Prostate gland (tissue), 2 donors: ENCODE results near the gene PADI1. TPM values are rescaled to one million over a fixed set of nuclear protein-coding genes. Genes with fewer than 3 reads are reported as not detected.

ENCODE experiments used
- DNase-seq: peaks from one replicate; pipeline ENCODE4 v3.0.0-alpha.2; 2019; ENCODE audit warnings: low spot score
- H3K27ac ChIP-seq, 2 donors: fragments of 200-600 bp; sonication (generic); 2 replicates each; pipeline ENCODE4 v1.5.1; 2017 to 2019
- H3K27me3 ChIP-seq: fragments of 200-600 bp; sonication (generic); replicated peaks from 2 replicates; pipeline ENCODE4 v1.5.1; 2019; ENCODE audit not compliant: insufficient read depth
- H3K36me3 ChIP-seq, 2 donors: fragments of 200-600 bp; sonication (generic); 1 replicate in 1 of 2; 2 replicates in 1 of 2; pipeline versions ENCODE4 v1.5.1 to v1.8.1; 2017 to 2019
- H3K4me1 ChIP-seq: fragments of 200-600 bp; sonication (generic); replicated peaks from 2 replicates; pipeline ENCODE4 v1.5.1; 2019
- H3K4me3 ChIP-seq, 2 donors: fragments of 200-600 bp; sonication (generic); 2 replicates each; pipeline ENCODE4 v1.5.1; 2017 to 2019
- H3K9me3 ChIP-seq: fragments of 200-600 bp; sonication (generic); 2 replicates; pipeline ENCODE4 v1.5.1; 2017
- POLR2A ChIP-seq: fragments of 450-650 bp; IDR thresholded peaks from one replicate; pipeline ENCODE4 v1.6.1; 2016; ENCODE audit warnings: antibody characterized with exemption, mild to moderate bottlenecking
- POLR2AphosphoS5 ChIP-seq: sonication (generic); formaldehyde crosslinking; IDR thresholded peaks from one replicate; pipeline ENCODE4 v1.6.1; 2017; ENCODE audit warnings: antibody characterized with exemption
- WGBS: methylation state at CpG from one replicate; pipeline ENCODE4 v1.1.5; 2018; 5-methylcytosine and 5-hydroxymethylcytosine counted together
- intact Hi-C: fragments of 100-400 bp; cut with DNase I; formaldehyde crosslinking; loops from one replicate; pipeline ENCODE4 v1.14.2; 2022
- total RNA-seq, 2 donors: library from RNA; depleted of rRNA; stranded (reverse); fragments of >200 nt; gene quantifications; one replicate each; pipeline ENCODE4 v1.1.0, GENCODE V29; 2016
- TF ChIP-seq, protein P1 (sequence below), 4 experiments: fragments of 200-600 bp in 2 of 4; fragments of 450-650 bp in 2 of 4; sonication (generic) in 2 of 4; IDR thresholded peaks; 1 replicate in 3 of 4; 2 replicates in 1 of 4; pipeline ENCODE4 v1.5.1; 2016 to 2019; ENCODE audit warnings: antibody characterized with exemption in 4 of 4, mild to moderate bottlenecking in 2 of 4, moderate library complexity in 2 of 4

PADI1 gene
- total RNA-seq, 2 donors from 2014 or later: 0.18 to 0.34 TPM

DNA sequence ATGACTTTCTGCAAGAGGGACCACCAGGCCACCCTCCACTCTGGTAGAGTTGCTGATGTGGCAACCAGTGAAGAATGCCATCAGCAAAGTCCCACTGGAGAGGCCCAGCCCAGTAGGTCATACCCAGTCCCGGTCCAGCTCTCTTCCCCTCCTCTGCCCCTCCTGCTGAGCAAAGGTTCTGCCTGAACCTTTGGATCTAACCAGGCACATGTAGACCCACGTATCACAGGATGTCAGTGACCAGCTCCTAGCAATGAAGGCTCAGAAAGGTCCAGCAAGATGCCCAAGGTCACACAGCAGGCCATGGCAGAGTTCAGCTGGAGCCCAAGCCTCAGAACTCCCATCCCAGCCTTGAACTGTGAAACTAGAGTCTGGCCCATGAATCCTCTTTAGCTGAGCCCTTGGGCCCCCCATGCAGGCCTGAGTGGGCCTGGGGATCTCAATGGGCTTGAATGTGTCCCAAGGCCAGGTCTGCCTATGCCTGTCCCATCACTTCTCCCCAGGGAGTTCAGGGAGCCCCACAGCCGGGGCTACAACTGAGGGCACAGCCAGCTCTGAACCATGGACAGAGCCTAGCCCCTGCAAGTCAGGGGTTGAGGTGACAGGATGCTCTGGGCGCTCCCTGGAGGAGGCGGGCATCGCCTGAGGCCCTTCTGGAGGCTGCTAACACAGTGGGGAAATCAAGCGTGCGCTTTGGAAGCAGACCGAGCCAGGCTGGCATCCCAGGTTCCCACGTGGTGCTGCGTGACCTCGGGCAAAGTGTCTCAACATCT is 21.4 kb upstream of the PADI1 start:
- Histone ChIP-seq H3K9me3 (no peaks in the 10 kb centered on the region), H3K4me1 (no peaks in the 10 kb centered on the region), H3K4me3 (no peak overlapping the region), H3K27me3 (peaks cover 5% of the 10 kb centered on the region), H3K36me3 (no peaks in the 10 kb centered on the region), H3K27ac (no peak overlapping the region)
- TF ChIP-seq POLR2AphosphoS5 (no peak), POLR2A (no peak)
- TF ChIP-seq, protein P1, sequence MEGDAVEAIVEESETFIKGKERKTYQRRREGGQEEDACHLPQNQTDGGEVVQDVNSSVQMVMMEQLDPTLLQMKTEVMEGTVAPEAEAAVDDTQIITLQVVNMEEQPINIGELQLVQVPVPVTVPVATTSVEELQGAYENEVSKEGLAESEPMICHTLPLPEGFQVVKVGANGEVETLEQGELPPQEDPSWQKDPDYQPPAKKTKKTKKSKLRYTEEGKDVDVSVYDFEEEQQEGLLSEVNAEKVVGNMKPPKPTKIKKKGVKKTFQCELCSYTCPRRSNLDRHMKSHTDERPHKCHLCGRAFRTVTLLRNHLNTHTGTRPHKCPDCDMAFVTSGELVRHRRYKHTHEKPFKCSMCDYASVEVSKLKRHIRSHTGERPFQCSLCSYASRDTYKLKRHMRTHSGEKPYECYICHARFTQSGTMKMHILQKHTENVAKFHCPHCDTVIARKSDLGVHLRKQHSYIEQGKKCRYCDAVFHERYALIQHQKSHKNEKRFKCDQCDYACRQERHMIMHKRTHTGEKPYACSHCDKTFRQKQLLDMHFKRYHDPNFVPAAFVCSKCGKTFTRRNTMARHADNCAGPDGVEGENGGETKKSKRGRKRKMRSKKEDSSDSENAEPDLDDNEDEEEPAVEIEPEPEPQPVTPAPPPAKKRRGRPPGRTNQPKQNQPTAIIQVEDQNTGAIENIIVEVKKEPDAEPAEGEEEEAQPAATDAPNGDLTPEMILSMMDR (IDR thresholded peaks at IDR 0.05): no peak
- no peak for DNase-seq
- intact Hi-C loops: no loop called here
- 69% methylated on average over 12 of the region's 12 CpGs for WGBS

DNA sequence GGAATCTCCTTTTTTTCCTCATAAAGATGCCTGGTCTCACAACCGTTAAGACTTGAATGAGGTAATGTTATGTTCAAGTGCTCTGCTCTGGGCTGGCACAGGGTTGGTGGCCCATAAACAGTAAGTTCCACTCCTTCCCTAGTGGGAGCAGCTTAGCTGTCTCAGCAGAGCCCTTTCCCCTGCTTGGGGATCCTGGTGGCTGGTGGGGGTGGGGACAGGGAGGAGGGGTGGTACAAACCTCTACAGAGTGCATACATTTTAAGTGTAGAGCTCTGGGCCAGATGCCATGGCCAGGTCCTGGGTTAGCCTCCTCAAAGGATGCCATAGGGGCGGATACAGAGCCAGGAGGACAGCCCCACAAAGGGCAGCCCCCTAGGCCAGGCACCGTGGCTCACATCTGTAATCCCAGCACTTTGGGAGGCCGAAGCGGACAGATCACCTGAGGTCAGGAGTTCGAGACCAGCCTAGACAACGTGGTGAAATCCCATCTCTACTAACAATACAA is 20.7 kb upstream of the PADI1 start:
- Histone ChIP-seq H3K36me3 (no peaks in the 10 kb centered on the region), H3K9me3 (no peaks in the 10 kb centered on the region), H3K27ac (no peak overlapping the region), H3K27me3 (peaks cover 5% of the 10 kb centered on the region), H3K4me3 (no peak overlapping the region), H3K4me1 (no peaks in the 10 kb centered on the region)
- DNase-seq: no peak
- WGBS: 82% methylated on average over 7 of the region's 7 CpGs
- intact Hi-C loops: no loop called here
- no peak for TF ChIP-seq POLR2AphosphoS5

DNA sequence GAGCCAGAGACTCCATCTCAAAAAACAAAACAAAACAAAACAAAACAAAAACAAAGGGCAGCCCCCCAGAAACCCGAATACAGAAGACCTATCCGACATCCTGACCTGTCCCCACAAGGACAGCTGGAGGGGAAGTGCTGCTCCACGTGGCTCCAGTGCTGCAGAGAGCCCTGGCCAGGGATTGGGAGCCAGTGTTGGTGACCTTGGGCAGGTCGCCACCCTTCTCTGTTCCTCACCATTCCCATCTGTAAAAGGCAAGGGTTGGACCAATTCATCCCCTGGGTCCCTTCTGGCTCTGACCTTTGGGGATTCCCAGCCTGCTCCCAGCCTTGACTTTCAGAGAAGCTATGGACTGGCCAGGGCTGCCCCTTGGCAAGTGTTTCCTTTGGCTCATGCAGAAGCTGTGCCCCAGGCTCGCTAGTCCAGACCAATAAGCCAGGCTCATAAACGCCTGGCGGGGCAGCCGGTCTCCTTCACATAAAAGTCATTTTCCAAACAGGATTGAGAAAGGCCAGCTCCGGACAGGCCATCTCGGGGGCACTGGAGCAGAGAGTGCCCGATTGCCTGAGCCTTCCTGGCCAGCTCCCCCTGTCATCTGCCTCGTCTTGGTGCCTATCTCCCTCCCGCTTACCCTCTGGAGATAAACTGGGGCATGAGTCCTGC is 20.0 kb upstream of the PADI1 start:
- intact Hi-C loops: no loop called here
- Histone ChIP-seq H3K36me3 (no peaks in the 10 kb centered on the region), H3K9me3 (no peaks in the 10 kb centered on the region), H3K27ac (no peak overlapping the region), H3K4me3 (no peak overlapping the region), H3K4me1 (no peaks in the 10 kb centered on the region), H3K27me3 (peaks cover 3% of the 10 kb centered on the region)
- no peak for DNase-seq
- WGBS: 57% methylated on average over 13 of the region's 13 CpGs
- TF ChIP-seq, protein P1 (IDR thresholded peaks at IDR 0.05): no peak
- TF ChIP-seq POLR2AphosphoS5: peak; percentile 15

DNA sequence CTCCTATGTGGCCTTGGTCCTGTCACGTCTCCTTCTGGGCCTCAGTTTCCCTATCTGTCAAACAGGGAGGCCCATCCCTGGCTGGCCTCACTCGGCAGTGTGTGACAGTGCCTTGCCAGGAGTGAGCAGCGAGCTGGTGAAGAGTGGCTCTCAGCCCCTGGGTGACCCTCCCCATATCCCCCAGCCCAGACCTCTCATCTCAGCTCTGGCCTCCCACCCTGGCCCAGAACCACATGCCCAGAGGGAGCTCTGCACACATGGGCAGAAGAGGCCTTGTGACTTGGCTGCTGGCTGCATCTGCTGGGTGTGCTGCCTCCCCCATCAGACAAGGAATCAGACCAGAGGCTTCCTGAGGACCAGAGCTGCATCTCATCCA is 19.5 kb upstream of the PADI1 start:
- H3K36me3 ChIP-seq: no peaks in the 10 kb centered on the region
- peaks cover 3% of the 10 kb centered on the region for H3K27me3 ChIP-seq
- intact Hi-C loops: no loop called here
- H3K4me1 ChIP-seq: no peaks in the 10 kb centered on the region
- H3K9me3 ChIP-seq: no peaks in the 10 kb centered on the region
- no peak overlapping the region for H3K4me3 ChIP-seq
- no peak overlapping the region for H3K27ac ChIP-seq
- TF ChIP-seq POLR2A: no peak
- no peak for TF ChIP-seq POLR2AphosphoS5
- no peak for DNase-seq
- 84% methylated on average over 3 of the region's 3 CpGs for WGBS

DNA sequence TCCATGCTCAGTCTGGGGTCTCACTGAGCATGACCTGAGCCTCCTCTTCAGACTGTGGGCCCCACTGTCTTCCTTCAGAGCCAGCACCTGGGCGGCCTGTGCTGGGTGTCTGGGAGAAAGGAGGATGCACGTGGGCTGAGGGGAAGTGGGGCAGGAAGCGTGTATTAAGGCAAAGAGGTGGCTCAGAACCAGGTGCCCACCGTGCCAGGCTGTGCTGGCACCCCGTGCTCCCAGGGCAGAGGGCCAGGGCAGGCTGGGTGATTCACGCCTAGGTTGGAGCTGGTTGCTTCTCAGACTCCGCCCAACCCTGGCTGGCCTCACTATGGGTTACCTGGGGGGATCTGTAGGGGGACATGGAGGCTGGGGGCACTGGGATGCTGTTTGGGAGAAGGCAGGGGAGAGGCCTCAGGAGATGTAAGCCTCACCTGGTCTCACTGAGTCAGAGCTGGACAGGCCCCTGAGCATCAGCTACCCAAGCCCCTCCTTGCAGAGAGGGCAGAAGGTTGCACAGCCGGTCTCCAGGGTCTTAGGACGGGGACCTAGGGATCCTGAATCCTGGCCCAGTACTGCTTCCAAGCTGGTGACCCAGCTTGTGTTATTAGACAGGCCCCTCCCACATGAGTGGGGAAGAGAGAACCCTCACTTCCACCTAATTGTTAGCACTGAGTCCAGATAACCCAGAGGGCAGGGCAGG is 18.6 kb upstream of the PADI1 start:
- H3K4me1 ChIP-seq: no peaks in the 10 kb centered on the region
- H3K4me3 ChIP-seq: no peak overlapping the region
- H3K36me3 ChIP-seq: no peaks in the 10 kb centered on the region
- intact Hi-C loops: no loop called here
- DNase-seq: no peak
- TF ChIP-seq POLR2A (no peak), POLR2AphosphoS5 (no peak)
- TF ChIP-seq, protein P1 (IDR thresholded peaks at IDR 0.05): no peak
- no peaks in the 10 kb centered on the region for H3K9me3 ChIP-seq
- H3K27me3 ChIP-seq: no peaks in the 10 kb centered on the region
- 57% methylated on average over 9 of the region's 9 CpGs for WGBS
- no peak overlapping the region for H3K27ac ChIP-seq
